Loucy (cell line): Measurements from ENCODE around the gene YARS2.

Source experiments
- H2AFZ ChIP-seq: fragments of 200-600 bp; sonication (generic); 2 replicates; pipeline ENCODE4 v1.6.0; 2016; ENCODE audit warnings: antibody characterized with exemption, mild to moderate bottlenecking, low read length, moderate library complexity
- H3F3A ChIP-seq: fragments of 200-600 bp; 2 replicates; pipeline ENCODE4 v1.6.0; 2016; ENCODE audit warnings: antibody characterized with exemption, low read depth, mild to moderate bottlenecking
- H3K27me3 ChIP-seq: fragments of 200-600 bp; sonication (generic); 2 replicates; pipeline ENCODE4 v1.6.1; 2014; ENCODE audit warnings: low read length, mild to moderate bottlenecking; ENCODE audit not compliant: insufficient read depth, poor library complexity, severe bottlenecking
- H3K36me3 ChIP-seq: fragments of 200-600 bp; sonication (generic); 2 replicates; pipeline ENCODE4 v1.6.1; 2016; ENCODE audit warnings: low read length; ENCODE audit not compliant: insufficient read depth
- H3K4me1 ChIP-seq: fragments of 200-600 bp; sonication (generic); 2 replicates; pipeline ENCODE4 v1.5.1; 2014; ENCODE audit warnings: low read length, mild to moderate bottlenecking; ENCODE audit not compliant: insufficient read depth, poor library complexity, severe bottlenecking
- H3K4me2 ChIP-seq: fragments of 200-600 bp; sonication (generic); 2 replicates; pipeline ENCODE4 v1.6.0; 2014; ENCODE audit warnings: antibody characterized with exemption, low read length, low read depth, mild to moderate bottlenecking; ENCODE audit not compliant: poor library complexity, severe bottlenecking
- H3K4me3 ChIP-seq: fragments of 200-600 bp; sonication (generic); 2 replicates; pipeline ENCODE4 v1.5.1; 2014; ENCODE audit warnings: low read length, mild to moderate bottlenecking, mixed read lengths; ENCODE audit not compliant: poor library complexity, severe bottlenecking
- H3K79me2 ChIP-seq: fragments of 200-600 bp; sonication (generic); 2 replicates; pipeline ENCODE4 v1.6.1; 2014; ENCODE audit warnings: low read length; ENCODE audit not compliant: insufficient read depth
- H3K9ac ChIP-seq: fragments of 200-600 bp; sonication (generic); 2 replicates; pipeline ENCODE4 v1.6.0; 2014; ENCODE audit warnings: mild to moderate bottlenecking, low read depth, low read length, moderate library complexity; ENCODE audit not compliant: poor library complexity, severe bottlenecking
- H3K9me2 ChIP-seq: fragments of 200-600 bp; sonication (generic); replicated peaks from 2 replicates; pipeline ENCODE4 v1.6.1; 2016; ENCODE audit warnings: low read depth, low read length, mixed read lengths
- H3K9me3 ChIP-seq: fragments of 200-600 bp; sonication (generic); 2 replicates; pipeline ENCODE4 v1.6.1; 2014; ENCODE audit warnings: mild to moderate bottlenecking, antibody characterized with exemption, low read length, low read depth; ENCODE audit not compliant: insufficient read depth
- H4K20me1 ChIP-seq: fragments of 200-600 bp; sonication (generic); 2 replicates; pipeline ENCODE4 v1.6.0; 2014; ENCODE audit warnings: antibody characterized with exemption, low read length, mild to moderate bottlenecking; ENCODE audit not compliant: insufficient read depth, poor library complexity, severe bottlenecking
- CTCF ChIP-seq: fragments of 200-600 bp; sonication (generic); conservative IDR thresholded peaks from 2 replicates; pipeline ENCODE4 v1.5.1; 2014; ENCODE audit warnings: mild to moderate bottlenecking, antibody characterized with exemption, low read length
- EZH2phosphoT487 ChIP-seq: fragments of 200-600 bp; IDR thresholded peaks from 2 replicates; pipeline ENCODE4 v1.6.1; 2018; ENCODE audit warnings: antibody characterized with exemption, mild to moderate bottlenecking, moderate library complexity, borderline replicate concordance

The YARS2 gene

GRCh38 chr12:32776258-32776657, 20.6 kb upstream of the YARS2 start:
- TF ChIP-seq EZH2phosphoT487 (no peak), CTCF (no peak)
- H3K79me2 ChIP-seq: no peaks in the 10 kb centered on the region
- no peak overlapping the region for H3K4me3 ChIP-seq
- H2AFZ ChIP-seq: no peak overlapping the region; the same call in 1 of the 2 replicates
- no peaks in the 10 kb centered on the region for H3K36me3 ChIP-seq
- no peaks in the 10 kb centered on the region for H3F3A ChIP-seq
- H3K27me3 ChIP-seq: no peaks in the 10 kb centered on the region
- no peak overlapping the region for H3K4me2 ChIP-seq
- no peaks in the 10 kb centered on the region for H3K9me3 ChIP-seq
- no peaks in the 10 kb centered on the region for H3K4me1 ChIP-seq
- H4K20me1 ChIP-seq: no peaks in the 10 kb centered on the region
- no peak overlapping the region for H3K9ac ChIP-seq
- no peaks in the 10 kb centered on the region for H3K9me2 ChIP-seq

GRCh38 chr12:32773691-32774090, 18.0 kb upstream of the YARS2 start:
- no peak overlapping the region for H3K4me2 ChIP-seq
- no peak overlapping the region for H2AFZ ChIP-seq
- H3K4me1 ChIP-seq: no peaks in the 10 kb centered on the region
- H3F3A ChIP-seq: no peaks in the 10 kb centered on the region
- no peaks in the 10 kb centered on the region for H3K79me2 ChIP-seq
- TF ChIP-seq CTCF (no peak), EZH2phosphoT487 (no peak)
- H3K4me3 ChIP-seq: no peak overlapping the region
- no peaks in the 10 kb centered on the region for H3K9me3 ChIP-seq
- H3K9ac ChIP-seq: no peak overlapping the region
- H3K36me3 ChIP-seq: no peaks in the 10 kb centered on the region
- H3K27me3 ChIP-seq: no peaks in the 10 kb centered on the region
- H3K9me2 ChIP-seq: no peaks in the 10 kb centered on the region
- no peaks in the 10 kb centered on the region for H4K20me1 ChIP-seq

- no peaks in the 10 kb centered on the region for H3F3A ChIP-seq
- no peaks in the 10 kb centered on the region for H3K9me3 ChIP-seq
- H3K9me2 ChIP-seq: no peaks in the 10 kb centered on the region
- no peaks in the 10 kb centered on the region for H3K79me2 ChIP-seq
- TF ChIP-seq EZH2phosphoT487: no peak
- no peak for TF ChIP-seq CTCF
- no peak overlapping the region for H2AFZ ChIP-seq
- H3K4me2 ChIP-seq: no peak overlapping the region
- H3K36me3 ChIP-seq: no peaks in the 10 kb centered on the region
- no peaks in the 10 kb centered on the region for H3K4me1 ChIP-seq
- H3K9ac ChIP-seq: no peak overlapping the region
- no peaks in the 10 kb centered on the region for H4K20me1 ChIP-seq
- no peak overlapping the region for H3K4me3 ChIP-seq
- no peaks in the 10 kb centered on the region for H3K27me3 ChIP-seq
These were observed 14.4 kb upstream of the YARS2 start for GRCh38 chr12:32770141-32770540.
